Lower leg skin (tissue), 3 donors: ENCODE data around the gene NUDT19.

Experiments used
- CTCF ChIP-seq, 3 donors: fragments of 450-650 bp; IDR thresholded peaks; one replicate each; pipeline ENCODE4 v1.5.1; 2016; ENCODE audit warnings: antibody characterized with exemption in 3 of 3, mild to moderate bottlenecking in 3 of 3, moderate library complexity in 2 of 3
- POLR2A ChIP-seq, 2 donors: fragments of 450-650 bp; IDR thresholded peaks; one replicate each; pipeline ENCODE4 v1.6.1; 2016 to 2017; ENCODE audit warnings: antibody characterized with exemption in 2 of 2, mild to moderate bottlenecking in 1 of 2, moderate library complexity in 1 of 2

- TF ChIP-seq POLR2A (IDR thresholded peaks at IDR 0.05) (no peak), CTCF (IDR thresholded peaks at IDR 0.05) (no peak)
Observed at GRCh38 chr19:32708457-32708856, 16.8 kb downstream of the NUDT19 start.
